ENCODE data around the gene CADPS.

The CADPS gene

GRCh38 chr3:62557983-62558382 lies 317.2 kb downstream of the CADPS start:
- no peak for DNase-seq (ENCODE audit: low read depth in 2 of 2)

DNA sequence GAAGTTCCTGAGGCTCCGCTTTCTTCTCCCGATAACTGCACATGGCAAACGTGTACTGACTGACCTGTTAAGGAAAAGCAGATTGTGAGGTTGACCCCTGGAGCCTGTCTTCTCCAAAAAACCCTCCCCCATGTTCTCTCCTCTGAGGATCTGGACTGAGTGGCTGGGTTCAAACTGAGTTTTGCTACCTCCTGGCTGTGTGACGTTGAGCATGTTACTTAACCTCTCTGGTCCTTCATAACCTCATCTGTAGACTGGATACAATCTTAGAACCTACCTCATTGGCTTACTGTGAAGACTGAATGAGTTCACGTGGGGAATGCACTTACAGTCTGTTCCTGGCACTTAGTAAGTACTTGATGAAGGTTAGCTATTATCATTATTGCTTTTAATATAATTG lies 317.8 kb downstream of the CADPS start:
- no peak for DNase-seq (ENCODE audit: low read depth in 2 of 2)

DNA sequence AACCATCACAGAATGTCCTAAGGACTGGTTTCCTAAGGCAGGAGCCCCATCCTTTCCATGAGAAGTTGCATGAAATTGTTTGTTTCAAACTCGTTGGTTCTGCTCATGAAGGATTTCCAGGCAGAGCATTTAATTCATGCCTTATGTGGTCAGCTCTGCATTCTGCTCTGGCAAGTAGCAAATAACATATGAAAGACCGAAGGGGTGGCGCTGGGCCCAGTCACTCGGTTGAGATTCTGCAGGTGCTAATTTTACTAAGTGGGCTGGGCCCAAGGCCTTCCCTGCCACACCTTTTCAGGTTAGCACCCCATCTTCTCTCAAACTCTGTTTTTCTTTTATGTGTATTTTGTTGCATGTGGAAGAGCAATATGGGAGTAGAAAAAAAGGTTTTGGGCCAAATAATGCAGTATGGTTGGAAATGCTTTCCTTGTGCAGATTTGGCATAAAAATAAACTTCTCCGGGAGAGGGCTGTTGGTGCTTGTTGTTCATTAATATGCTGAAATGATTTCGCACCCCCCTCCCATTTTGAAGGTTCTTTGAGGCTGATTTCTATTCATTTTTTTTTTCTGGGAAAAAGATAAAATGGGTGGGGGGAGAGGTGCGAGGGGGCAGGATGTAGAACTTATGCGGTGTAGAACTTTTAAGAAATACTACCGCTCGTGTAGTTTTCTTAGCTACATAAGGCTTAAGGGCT lies 318.9 kb downstream of the CADPS start:
- DNase-seq (ENCODE audit: low read depth in 2 of 2) = no peak

DNA sequence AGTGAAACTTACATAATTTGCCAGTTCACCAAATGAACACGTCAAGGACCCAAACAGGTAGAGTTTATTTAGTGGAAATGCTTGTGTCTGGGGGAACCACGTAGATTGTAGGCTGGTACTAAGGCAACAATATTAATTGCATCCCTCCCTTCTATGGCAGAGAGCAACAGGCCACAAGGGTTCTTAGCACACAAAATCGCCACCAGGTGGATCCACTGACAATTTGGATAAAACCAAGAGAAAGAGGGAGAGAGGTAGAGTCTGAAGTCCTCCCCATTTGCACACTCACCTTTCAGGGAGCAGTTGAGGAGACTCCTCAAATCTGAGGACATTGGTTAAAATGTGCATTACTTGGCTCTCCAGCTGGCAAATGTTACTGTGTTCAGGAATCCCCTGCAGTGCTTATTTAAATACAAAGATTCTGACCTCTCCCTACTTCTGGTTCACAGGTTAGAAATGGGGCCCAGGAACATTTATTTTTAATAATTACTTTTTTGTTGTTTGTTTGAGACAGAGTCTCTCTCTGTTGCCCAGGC lies 320.9 kb downstream of the CADPS start:
- DNase-seq (ENCODE audit: low read depth in 2 of 2) = no peak

- no peak for DNase-seq (ENCODE audit: low read depth in 2 of 2)
These were observed 321.4 kb downstream of the CADPS start for GRCh38 chr3:62553811-62554210.

GRCh38 chr3:62551556-62551955 lies 323.7 kb downstream of the CADPS start:
- no peak for DNase-seq (ENCODE audit: low read depth in 2 of 2)

DNA sequence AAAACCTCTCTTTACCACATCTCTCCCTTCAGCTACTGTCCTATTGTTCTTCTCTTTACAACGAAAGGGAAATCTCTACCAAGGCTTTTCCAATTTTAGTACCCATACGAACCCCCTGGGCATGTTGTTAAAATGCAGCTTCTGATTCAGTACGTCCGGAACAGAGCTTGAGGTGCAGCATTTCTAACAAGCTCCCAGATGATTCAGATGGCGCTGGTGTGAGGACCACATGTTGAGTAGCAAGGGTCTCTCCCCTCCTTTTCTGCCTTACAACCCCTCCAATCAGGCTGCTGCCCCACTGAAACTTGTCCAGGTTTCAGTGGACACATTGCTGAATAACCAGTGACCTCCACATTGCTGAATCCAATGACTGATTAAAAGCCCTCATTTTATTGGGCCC lies 324.8 kb downstream of the CADPS start:
- no peak for DNase-seq (ENCODE audit: low read depth in 2 of 2)

DNA sequence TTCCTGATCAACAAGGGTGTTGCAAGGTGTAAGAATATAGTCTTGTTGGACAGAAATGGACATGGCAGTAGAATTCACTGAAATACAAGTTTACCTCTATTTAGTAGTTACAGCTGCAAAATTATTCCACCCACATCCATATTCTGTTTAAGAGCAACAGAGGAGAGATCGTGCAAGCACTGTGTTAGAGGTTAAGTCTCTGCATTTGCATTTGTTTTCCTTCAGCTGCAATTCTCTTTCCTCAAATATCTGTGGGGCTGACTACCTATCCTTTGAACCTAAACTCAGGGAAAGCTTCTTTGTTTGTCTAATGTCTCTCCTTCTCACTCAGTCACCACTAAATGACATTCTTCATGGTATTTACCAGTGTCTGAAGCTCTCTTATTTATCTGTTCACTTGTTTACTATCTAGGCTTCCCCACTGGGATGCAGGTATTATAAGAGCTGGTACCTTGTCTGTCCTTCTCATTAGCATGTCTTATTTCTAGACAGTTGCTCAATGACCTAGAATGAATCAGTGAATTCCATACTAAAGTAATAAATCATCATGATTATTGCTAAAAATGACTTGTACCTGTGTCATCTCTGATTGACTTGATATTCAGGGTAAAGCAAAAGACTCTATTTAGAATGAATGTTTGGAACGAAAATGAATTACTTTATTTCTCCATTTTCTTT lies 326.5 kb downstream of the CADPS start:
- DNase-seq (ENCODE audit: low read depth in 2 of 2) = no peak

GRCh38 chr3:62546266-62546665 lies 328.9 kb downstream of the CADPS start:
- DNase-seq (ENCODE audit: low read depth in 2 of 2) = no peak

GRCh38 chr3:62542185-62542584 lies 333.0 kb downstream of the CADPS start:
- DNase-seq (ENCODE audit: low read depth in 2 of 2) = no peak

- no peak for DNase-seq (ENCODE audit: low read depth in 2 of 2)
These were observed 335.5 kb downstream of the CADPS start for GRCh38 chr3:62539762-62540161.

GRCh38 chr3:62538691-62539356 lies 336.4 kb downstream of the CADPS start:
- DNase-seq (ENCODE audit: low read depth in 2 of 2) = no peak

GRCh38 chr3:62534326-62534725 lies 340.9 kb downstream of the CADPS start:
- DNase-seq (ENCODE audit: low read depth in 2 of 2) = no peak

GRCh38 chr3:62532796-62533195 lies 342.4 kb downstream of the CADPS start:
- no peak for DNase-seq (ENCODE audit: low read depth in 2 of 2)

- no peak for DNase-seq (ENCODE audit: low read depth in 2 of 2)
These were observed 343.2 kb downstream of the CADPS start for GRCh38 chr3:62531981-62532380.

GRCh38 chr3:62531493-62531892 lies 343.7 kb downstream of the CADPS start:
- DNase-seq (ENCODE audit: low read depth in 2 of 2) = no peak

GRCh38 chr3:62529230-62529629 lies 346.0 kb downstream of the CADPS start:
- peak in 1 of 2 experiments; percentile 12 for DNase-seq (ENCODE audit: low read depth in 2 of 2)

GRCh38 chr3:62527474-62527873 lies 347.7 kb downstream of the CADPS start:
- no peak for DNase-seq (ENCODE audit: low read depth in 2 of 2)

DNA sequence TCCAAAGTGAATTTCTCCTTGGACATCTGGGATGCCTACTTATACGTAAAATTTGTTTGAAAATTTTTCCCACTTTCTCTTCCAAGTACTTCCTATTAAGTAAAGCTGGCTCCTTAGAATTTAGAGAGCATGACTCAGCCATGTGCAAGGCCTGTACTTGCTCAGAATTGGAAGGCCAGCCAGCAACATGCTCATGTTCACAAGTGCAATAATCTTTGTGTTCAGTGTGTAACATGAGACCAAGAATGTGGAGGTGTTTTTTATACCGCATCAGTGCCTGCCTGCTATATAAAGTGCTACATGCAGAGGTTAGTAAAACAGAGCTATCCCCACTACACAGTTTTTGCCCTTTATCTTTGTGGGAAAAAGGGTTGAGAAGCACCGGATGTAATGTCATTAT lies 349.9 kb downstream of the CADPS start:
- DNase-seq (ENCODE audit: low read depth in 2 of 2) = peak; percentile 18 to 22

- DNase-seq (ENCODE audit: low read depth in 2 of 2) = no peak
These were observed 351.5 kb downstream of the CADPS start for GRCh38 chr3:62523672-62524071.

- DNase-seq (ENCODE audit: low read depth in 2 of 2) = no peak
These were observed 353.6 kb downstream of the CADPS start for GRCh38 chr3:62521464-62522105.

DNA sequence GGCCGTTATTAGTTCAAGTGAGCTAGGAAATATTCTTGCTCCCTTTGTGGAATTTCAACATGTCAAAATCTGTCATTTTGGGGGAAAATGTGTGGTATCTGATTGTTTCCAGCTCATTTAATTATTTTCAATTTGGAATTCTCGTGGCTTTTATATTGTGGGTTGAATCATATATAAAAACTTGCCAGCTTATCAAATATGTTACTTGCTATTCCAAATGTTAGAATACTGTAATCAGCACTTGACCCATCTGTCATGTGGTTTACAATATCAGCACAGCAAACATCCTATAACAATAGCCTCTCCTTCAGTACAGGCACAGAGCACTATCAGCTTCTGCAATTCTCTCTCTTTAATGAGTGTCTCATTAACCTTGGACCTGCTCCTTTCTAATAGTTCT lies 371.7 kb downstream of the CADPS start:
- no peak for DNase-seq (ENCODE audit: low read depth in 2 of 2)
